ENCODE results near the gene RASA3.

Gene RASA3

GRCh38 chr13:113955691-113956090 is 176.7 kb downstream of the RASA3 start:
- Histone ChIP-seq H3K9ac (ENCODE audit: low read length) (no peak overlapping the region), H3K9me3 (ENCODE audit: control insufficient read depth, low read length) (no peaks in the 10 kb centered on the region), H3K27me3 (ENCODE audit: control insufficient read depth, insufficient read depth, low read length) (no peaks in the 10 kb centered on the region), H3K4me3 (ENCODE audit: low read length) (no peak overlapping the region), H3K4me1 (ENCODE audit: control insufficient read depth, insufficient read depth, low read length) (peaks cover 10% of the 10 kb centered on the region), H3K36me3 (ENCODE audit: control insufficient read depth, insufficient read depth, low read length) (no peaks in the 10 kb centered on the region)

- Histone ChIP-seq H3K4me3 (ENCODE audit: low read length) (no peak overlapping the region), H3K36me3 (ENCODE audit: control insufficient read depth, insufficient read depth, low read length) (no peaks in the 10 kb centered on the region), H3K9ac (ENCODE audit: low read length) (no peak overlapping the region), H3K4me1 (ENCODE audit: control insufficient read depth, insufficient read depth, low read length) (peaks cover 11% of the 10 kb centered on the region), H3K9me3 (ENCODE audit: control insufficient read depth, low read length) (no peaks in the 10 kb centered on the region), H3K27me3 (ENCODE audit: control insufficient read depth, insufficient read depth, low read length) (no peaks in the 10 kb centered on the region)
Measured at GRCh38 chr13:113955235-113955634, 177.2 kb downstream of the RASA3 start.

GRCh38 chr13:113954046-113954835 is 178.2 kb downstream of the RASA3 start:
- H3K36me3 ChIP-seq (ENCODE audit: control insufficient read depth, insufficient read depth, low read length), result no peaks in the 10 kb centered on the region
- peaks cover 11% of the 10 kb centered on the region for H3K4me1 ChIP-seq (ENCODE audit: control insufficient read depth, insufficient read depth, low read length)
- H3K9me3 ChIP-seq (ENCODE audit: control insufficient read depth, low read length), result no peaks in the 10 kb centered on the region
- no peaks in the 10 kb centered on the region for H3K27me3 ChIP-seq (ENCODE audit: control insufficient read depth, insufficient read depth, low read length)
- H3K4me3 ChIP-seq (ENCODE audit: low read length), result no peak overlapping the region
- H3K9ac ChIP-seq (ENCODE audit: low read length), result no peak overlapping the region

DNA sequence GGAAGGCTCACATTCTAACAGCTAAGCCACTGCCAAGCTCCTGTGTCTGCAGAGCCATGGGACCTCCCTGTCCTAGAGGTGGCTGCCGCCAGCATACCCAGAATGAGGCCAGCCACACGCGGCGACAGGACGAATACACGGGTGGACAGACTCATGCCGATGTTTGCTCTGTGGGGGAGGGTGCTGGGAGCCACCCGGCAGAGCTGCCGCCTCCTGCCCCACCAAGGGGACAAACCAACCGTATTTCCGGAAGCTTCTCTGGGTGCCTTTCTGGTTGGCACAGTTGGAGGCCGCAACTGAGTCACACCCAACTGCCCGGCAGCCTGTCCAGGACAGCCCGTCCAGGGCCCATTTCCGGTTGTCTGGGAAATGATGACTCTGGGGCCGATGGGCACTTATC is 178.9 kb downstream of the RASA3 start:
- H3K36me3 ChIP-seq (ENCODE audit: control insufficient read depth, insufficient read depth, low read length), result no peaks in the 10 kb centered on the region
- no peak overlapping the region for H3K4me3 ChIP-seq (ENCODE audit: low read length)
- H3K9ac ChIP-seq (ENCODE audit: low read length), result no peak overlapping the region
- no peaks in the 10 kb centered on the region for H3K9me3 ChIP-seq (ENCODE audit: control insufficient read depth, low read length)
- peaks cover 11% of the 10 kb centered on the region for H3K4me1 ChIP-seq (ENCODE audit: control insufficient read depth, insufficient read depth, low read length)
- no peaks in the 10 kb centered on the region for H3K27me3 ChIP-seq (ENCODE audit: control insufficient read depth, insufficient read depth, low read length)

GRCh38 chr13:113952983-113953520 is 179.4 kb downstream of the RASA3 start:
- peaks cover 11% of the 10 kb centered on the region for H3K4me1 ChIP-seq (ENCODE audit: control insufficient read depth, insufficient read depth, low read length)
- no peaks in the 10 kb centered on the region for H3K36me3 ChIP-seq (ENCODE audit: control insufficient read depth, insufficient read depth, low read length)
- H3K9ac ChIP-seq (ENCODE audit: low read length), result no peak overlapping the region
- H3K9me3 ChIP-seq (ENCODE audit: control insufficient read depth, low read length), result no peaks in the 10 kb centered on the region
- no peaks in the 10 kb centered on the region for H3K27me3 ChIP-seq (ENCODE audit: control insufficient read depth, insufficient read depth, low read length)
- no peak overlapping the region for H3K4me3 ChIP-seq (ENCODE audit: low read length)

DNA sequence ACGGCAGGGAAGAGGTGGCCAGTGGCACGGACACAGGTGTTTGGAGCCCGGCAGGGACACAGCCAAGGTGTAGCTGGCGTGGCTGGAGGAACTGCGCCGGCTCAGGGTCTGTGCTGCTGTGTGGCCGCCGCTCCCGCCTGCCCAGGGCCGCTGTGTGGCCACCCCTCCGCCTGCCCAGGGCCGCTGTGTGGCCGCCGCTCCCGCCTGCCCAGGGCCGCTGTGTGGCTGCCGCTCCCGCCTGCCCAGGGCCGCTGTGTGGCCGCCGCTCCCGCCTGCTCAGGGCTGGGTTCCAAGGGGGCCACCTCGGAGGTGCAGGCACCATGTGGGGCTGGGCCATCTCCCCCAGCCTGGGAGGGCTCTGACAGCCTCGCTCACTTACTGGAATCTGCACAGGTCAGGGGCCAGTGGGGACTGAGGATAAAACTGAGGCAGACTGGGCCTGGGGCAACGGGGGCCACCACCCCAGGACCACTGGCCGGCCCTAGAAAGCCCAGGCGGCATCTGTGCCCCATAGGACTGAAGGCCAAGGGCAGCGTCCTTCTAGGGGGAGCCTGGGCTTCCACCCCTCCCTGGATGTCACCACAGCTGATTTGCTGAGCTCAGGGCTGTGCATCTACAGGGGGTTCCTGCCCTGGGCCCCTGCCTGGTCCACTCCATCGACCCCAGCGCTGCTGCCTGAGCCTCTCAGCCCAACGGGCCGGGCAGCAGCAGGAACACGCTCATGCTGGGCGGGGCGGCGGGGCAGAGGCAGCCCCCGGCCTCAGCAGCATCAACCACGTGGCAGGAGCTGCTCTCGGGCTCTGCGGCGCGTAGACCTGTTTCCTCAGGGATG is 180.1 kb downstream of the RASA3 start:
- peaks cover 11% of the 10 kb centered on the region for H3K4me1 ChIP-seq (ENCODE audit: control insufficient read depth, insufficient read depth, low read length)
- no peaks in the 10 kb centered on the region for H3K27me3 ChIP-seq (ENCODE audit: control insufficient read depth, insufficient read depth, low read length)
- no peak overlapping the region for H3K4me3 ChIP-seq (ENCODE audit: low read length)
- H3K9ac ChIP-seq (ENCODE audit: low read length), result no peak overlapping the region
- no peaks in the 10 kb centered on the region for H3K9me3 ChIP-seq (ENCODE audit: control insufficient read depth, low read length)
- no peaks in the 10 kb centered on the region for H3K36me3 ChIP-seq (ENCODE audit: control insufficient read depth, insufficient read depth, low read length)

GRCh38 chr13:113951246-113951999 is 181.0 kb downstream of the RASA3 start:
- Histone ChIP-seq H3K9ac (ENCODE audit: low read length) (peak overlapping the region; percentile 26), H3K4me1 (ENCODE audit: control insufficient read depth, insufficient read depth, low read length) (peaks cover 11% of the 10 kb centered on the region), H3K27me3 (ENCODE audit: control insufficient read depth, insufficient read depth, low read length) (no peaks in the 10 kb centered on the region), H3K9me3 (ENCODE audit: control insufficient read depth, low read length) (no peaks in the 10 kb centered on the region), H3K36me3 (ENCODE audit: control insufficient read depth, insufficient read depth, low read length) (no peaks in the 10 kb centered on the region), H3K4me3 (ENCODE audit: low read length) (no peak overlapping the region)

DNA sequence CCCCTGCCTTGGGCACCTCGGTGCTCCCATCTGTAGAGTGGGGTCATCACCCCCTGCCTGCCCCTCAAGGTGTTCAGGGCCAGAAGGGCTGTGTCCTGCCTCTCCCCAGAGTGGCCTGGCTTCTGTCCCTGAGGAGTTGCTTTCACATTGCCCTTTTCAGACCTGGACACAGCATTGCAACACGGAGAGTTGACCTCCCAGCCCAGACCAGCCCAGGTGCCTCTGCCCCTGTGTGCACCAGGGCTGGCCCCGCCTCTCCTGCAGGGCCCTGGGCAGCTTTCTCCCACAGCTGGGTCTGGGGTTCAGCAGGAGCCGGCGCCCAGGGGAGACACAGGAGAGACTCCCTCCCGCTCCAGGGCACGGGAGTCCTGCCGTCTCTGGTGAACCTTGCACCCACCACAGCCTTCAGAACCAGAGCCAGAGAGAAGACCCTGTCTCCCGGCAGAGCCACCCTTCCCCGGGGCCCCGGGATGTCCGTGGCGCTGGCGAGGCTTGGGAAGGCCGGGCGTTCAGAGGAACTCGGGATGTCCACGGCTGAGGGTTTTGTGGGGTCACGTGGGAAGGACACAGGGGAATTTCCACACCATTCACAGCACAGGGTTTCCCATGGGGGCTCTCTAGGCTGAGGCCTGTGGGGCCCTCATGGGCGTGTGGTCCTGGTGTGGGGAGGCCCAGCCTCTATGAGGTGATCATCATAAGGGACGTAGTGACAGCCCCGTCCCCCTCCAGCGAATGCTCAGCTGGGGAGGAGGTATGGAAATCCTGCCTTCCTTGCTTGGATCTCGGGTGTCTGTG is 181.8 kb downstream of the RASA3 start:
- Histone ChIP-seq H3K4me1 (ENCODE audit: control insufficient read depth, insufficient read depth, low read length) (peaks cover 11% of the 10 kb centered on the region), H3K36me3 (ENCODE audit: control insufficient read depth, insufficient read depth, low read length) (no peaks in the 10 kb centered on the region), H3K4me3 (ENCODE audit: low read length) (no peak overlapping the region), H3K9ac (ENCODE audit: low read length) (peak overlapping the region; percentile 26), H3K9me3 (ENCODE audit: control insufficient read depth, low read length) (no peaks in the 10 kb centered on the region), H3K27me3 (ENCODE audit: control insufficient read depth, insufficient read depth, low read length) (no peaks in the 10 kb centered on the region)

- Histone ChIP-seq H3K4me1 (ENCODE audit: control insufficient read depth, insufficient read depth, low read length) (peaks cover 11% of the 10 kb centered on the region), H3K27me3 (ENCODE audit: control insufficient read depth, insufficient read depth, low read length) (no peaks in the 10 kb centered on the region), H3K36me3 (ENCODE audit: control insufficient read depth, insufficient read depth, low read length) (no peaks in the 10 kb centered on the region), H3K9me3 (ENCODE audit: control insufficient read depth, low read length) (no peaks in the 10 kb centered on the region), H3K4me3 (ENCODE audit: low read length) (no peak overlapping the region), H3K9ac (ENCODE audit: low read length) (no peak overlapping the region)
Measured at GRCh38 chr13:113949546-113949945, 182.9 kb downstream of the RASA3 start.

- Histone ChIP-seq H3K9ac (ENCODE audit: low read length) (no peak overlapping the region), H3K36me3 (ENCODE audit: control insufficient read depth, insufficient read depth, low read length) (no peaks in the 10 kb centered on the region), H3K27me3 (ENCODE audit: control insufficient read depth, insufficient read depth, low read length) (peaks cover 5% of the 10 kb centered on the region), H3K9me3 (ENCODE audit: control insufficient read depth, low read length) (no peaks in the 10 kb centered on the region), H3K4me3 (ENCODE audit: low read length) (no peak overlapping the region), H3K4me1 (ENCODE audit: control insufficient read depth, insufficient read depth, low read length) (peaks cover 11% of the 10 kb centered on the region)
Measured at GRCh38 chr13:113948034-113948742, 184.2 kb downstream of the RASA3 start.

Data from mucosa of stomach (tissue), 1 donor.